Ovary (tissue), 10 donors: ENCODE results near the gene ATP9A. TPM values are rescaled to one million over a fixed set of nuclear protein-coding genes. Genes with fewer than 3 reads are reported as not detected.
"Not testable (repeated sequence)": the region's sequence is repeated elsewhere in the genome, so short reads cannot be mapped to it uniquely, and the experiment has no call there.

ENCODE experiments used
- DNase-seq, 5 donors: peaks; one replicate each; pipeline ENCODE4 v3.0.0-alpha.2; 2019 to 2020
- H3K27ac ChIP-seq, 2 donors: fragments of 200-600 bp; one replicate each; pipeline versions ENCODE4 v1.5.1 to v1.8.0; 2019 to 2022
- H3K27me3 ChIP-seq: fragments of 200-600 bp; one replicate; pipeline ENCODE4 v1.8.0; 2022
- H3K36me3 ChIP-seq: fragments of 200-600 bp; sonication (generic); one replicate; pipeline ENCODE4 v1.5.1; 2019
- H3K4me1 ChIP-seq: one replicate; pipeline ENCODE4 v1.8.1; 2013; ENCODE audit warnings: mild to moderate bottlenecking, moderate library complexity; ENCODE audit not compliant: insufficient read depth
- H3K4me3 ChIP-seq: fragments of 200-600 bp; sonication (generic); one replicate; pipeline ENCODE4 v1.5.1; 2017
- H3K9me3 ChIP-seq, 2 donors: fragments of 200-600 bp in 1 of 2; sonication (generic) in 1 of 2; one replicate each; pipeline versions ENCODE4 v1.5.1 to v1.8.1; 2013 to 2019; ENCODE audit warnings: mild to moderate bottlenecking in 1 of 2, moderate library complexity in 1 of 2
- CTCF ChIP-seq, 3 donors: fragments of 450-650 bp in 2 of 3; fragments of 200-600 bp in 1 of 3; IDR thresholded peaks; one replicate each; pipeline versions ENCODE4 v1.5.1 to v1.8.0; 2016 to 2022; ENCODE audit warnings: antibody characterized with exemption in 3 of 3, mild to moderate bottlenecking in 1 of 3
- EP300 ChIP-seq: sonication (generic); formaldehyde crosslinking; IDR thresholded peaks from one replicate; pipeline ENCODE4 v1.6.1; 2017; ENCODE audit warnings: antibody characterized with exemption
- POLR2A ChIP-seq: fragments of 450-650 bp; IDR thresholded peaks from one replicate; pipeline ENCODE4 v1.6.1; 2017; ENCODE audit warnings: antibody characterized with exemption, mild to moderate bottlenecking, moderate library complexity
- WGBS, 3 donors: extraction: QIAGEN DNeasy Blood & Tissue Kit in 1 of 3; methylation state at CpG; one replicate each; pipeline versions ENCODE4 v1.1.5 to v1.1.7; 2013 to 2017; 5-methylcytosine and 5-hydroxymethylcytosine counted together
- intact Hi-C, 4 donors: fragments of 100-400 bp; cut with DNase I; formaldehyde crosslinking; loops; one replicate each; pipeline versions ENCODE4 v1.11.0 to v1.15.1; 2022 to 2023
- long read RNA-seq, 3 donors: library from polyadenylated mRNA in 2 of 3; unstranded in 2 of 3; transcript quantifications; one replicate each; pipeline ENCODE4 v2.0.0 and lab custom pipeline, GENCODE V29; 2021 to 2026
- polyA plus RNA-seq, 2 donors: library from polyadenylated mRNA; stranded (reverse); fragments of 200-250 nt in 1 of 2; fragments of 350-450 nt in 1 of 2; fragmentation: Illumina TruSeq in 1 of 2; extraction: RNeasy Lipid Tissue Mini Kit (QIAGEN cat#74804) in 1 of 2; gene quantifications; one replicate each; pipeline ENCODE4 v1.2.3, GENCODE V29; 2013 to 2014
- total RNA-seq, 7 donors: library from RNA; depleted of rRNA in 2 of 7; stranded (reverse); fragments of >200 nt in 2 of 7; fragmentation: NEBNext Ultra II Directional in 3 of 7; extraction: Animal tissue kit (Norgen Biotek cat#: 25700) in 3 of 7; gene quantifications; one replicate each; pipeline versions ENCODE4 v1.1.0 to v1.2.4, GENCODE V29; 2016 to 2023
- donor health status: DM: no; HTN: no; CAD: no; lungs with moderate emphysema.
- donor health status: DM: no; HTN: no; CAD: no.
- donor health status: Bipolar disorder and iron deficiency.
- donor health status: DM: yes; HTN: yes; CAD: no.
- donor health status: DM: no; HTN: no; CAD: no.
- donor health status: DM: yes; HTN: yes; CAD: no.

ATP9A gene
- total RNA-seq: 10 to 100 TPM; 20.0 to 44.6 (median 34.9) TPM
- polyA plus RNA-seq: 10 to 100 TPM; 12.9 to 27.8 TPM
- long read RNA-seq, donor 1, full-length matches to known transcripts: 1 of 20 reads
- long read RNA-seq, donor 1, partial matches to known transcripts: 2 of 20 reads
- long read RNA-seq, donor 1, other reads (novel, unspliced or antisense): 17 of 20 reads
- long read RNA-seq, donor 2, full-length matches to known transcripts: 2 of 2 reads
- long read RNA-seq, donor 2, partial matches to known transcripts: 0 of 2 reads
- long read RNA-seq, donor 2, other reads (novel, unspliced or antisense): 0 of 2 reads
- long read RNA-seq, donor 3, full-length matches to known transcripts: 25 of 57 reads
- long read RNA-seq, donor 3, partial matches to known transcripts: 16 of 57 reads
- long read RNA-seq, donor 3, other reads (novel, unspliced or antisense): 16 of 57 reads

DNA sequence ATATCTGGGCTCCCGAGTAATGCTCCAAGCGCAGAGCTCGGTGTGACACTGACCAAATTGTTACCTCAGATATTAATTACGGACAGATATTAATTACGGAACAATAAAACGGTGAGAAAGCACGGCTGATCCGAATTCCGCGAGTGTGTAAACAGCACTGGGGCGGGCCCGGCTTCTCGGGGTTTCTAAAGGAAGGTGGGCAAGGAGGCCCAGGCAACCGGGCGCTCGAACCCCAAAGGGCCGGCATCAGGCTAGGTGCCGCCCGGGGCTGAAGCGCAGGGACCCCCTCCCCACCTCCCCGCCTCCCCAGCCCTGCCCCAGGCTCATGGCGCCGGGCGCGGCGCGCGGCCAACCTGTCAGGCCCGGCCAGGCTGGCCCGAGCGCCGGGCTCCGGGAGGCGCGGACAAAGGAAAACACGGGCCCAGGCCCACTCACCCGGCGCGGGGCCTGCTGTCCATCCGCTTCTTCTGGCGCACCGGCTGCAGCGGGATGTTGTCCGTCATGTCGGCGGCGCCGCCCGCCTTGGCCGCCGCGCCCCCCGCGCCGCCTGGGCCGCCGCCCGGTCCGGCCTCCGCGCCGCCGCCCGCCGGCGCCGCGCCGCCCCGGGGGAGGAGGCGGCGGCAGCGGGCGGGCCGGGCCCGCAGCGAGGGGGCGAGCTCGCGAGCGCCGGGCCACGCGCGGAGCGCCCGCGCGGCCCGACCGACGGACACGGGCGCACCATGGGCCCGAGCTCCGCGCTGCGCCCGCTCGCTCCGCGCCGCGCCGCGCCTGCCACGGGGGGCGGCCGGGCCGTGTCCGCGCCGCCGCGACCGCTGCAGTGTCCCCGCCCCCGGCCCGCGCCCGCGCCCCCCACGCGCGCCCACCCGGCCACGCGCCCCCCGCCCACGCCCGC, at the start of gene ATP9A:
Gene ATP9A, minus strand, starts transcription at position 524 of the 892 bp plus-strand sequence. Its CDS starts 21 bp downstream, at position 503.
- intact Hi-C loops: no loop called here
- H3K27ac ChIP-seq: peak within 1 kb of the TSS; percentile 39 to 54
- 0 to 4% (median 1%) methylated on average over 23 to 126 of the region's 131 CpGs for WGBS, 3 donors

GRCh38 chr20:51816856-51817255, 48.7 kb upstream of the ATP9A start:
- H3K4me1 ChIP-seq, H3K36me3 ChIP-seq, DNase-seq, H3K9me3 ChIP-seq, H3K4me3 ChIP-seq, H3K27me3 ChIP-seq, H3K27ac ChIP-seq, intact Hi-C loops: not testable (repeated sequence)
- 91 to 94% (median 92%) methylated on average over 8 of the region's 8 CpGs for WGBS, 3 donors

More for the DNA sequence above, at the start of gene ATP9A:
- Histone ChIP-seq H3K36me3 (no peaks in the 10 kb centered on the region), H3K4me1 (peaks cover 5% of the 10 kb centered on the region), H3K9me3 (no peaks in the 10 kb centered on the region), H3K4me3 (peak within 1 kb of the TSS; percentile 77), H3K27me3 (no peaks in the 10 kb centered on the region)
- peak; percentile 29 to 64 (median 51) for DNase-seq
- no peak for TF ChIP-seq CTCF (IDR thresholded peaks at IDR 0.05)
- TF ChIP-seq EP300: no peak
- no peak for TF ChIP-seq POLR2A

DNA sequence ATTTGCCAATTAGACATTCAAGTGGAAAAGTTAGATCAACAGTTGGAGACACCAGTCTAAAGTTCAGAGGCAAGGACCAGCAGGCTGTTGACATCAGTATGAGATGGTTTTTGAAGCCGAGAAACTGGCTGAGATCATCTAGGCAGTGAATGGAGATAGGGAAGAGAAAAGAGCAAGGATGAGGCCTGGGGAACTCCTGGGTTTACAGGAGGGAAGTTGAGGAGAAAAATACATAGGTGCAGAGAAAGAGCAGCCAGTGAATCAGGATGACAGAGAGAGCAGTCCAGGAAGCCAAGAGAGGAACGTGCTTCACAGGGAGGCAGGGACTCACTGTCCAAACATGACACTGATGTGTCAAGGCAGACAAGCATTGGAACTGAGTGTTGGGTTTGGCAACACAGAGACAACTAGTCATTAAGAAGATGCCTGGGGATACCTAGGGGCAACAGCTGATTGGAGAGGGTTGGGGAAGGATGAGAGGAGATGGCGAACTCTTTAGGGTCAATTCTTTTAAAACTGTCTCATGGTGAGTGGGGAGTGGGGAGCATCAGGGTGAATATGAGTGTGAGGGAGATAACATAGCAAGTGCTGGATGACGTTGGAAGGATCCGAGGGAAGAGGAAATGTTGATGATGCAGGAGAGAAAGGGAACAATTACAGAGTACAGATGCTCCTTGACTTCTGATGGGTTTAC, 47.3 kb upstream of the ATP9A start:
- Histone ChIP-seq H3K4me3 (no peak overlapping the region), H3K27me3 (no peaks in the 10 kb centered on the region), H3K9me3 (no peaks in the 10 kb centered on the region), H3K36me3 (no peaks in the 10 kb centered on the region), H3K27ac (no peak overlapping the region), H3K4me1 (no peaks in the 10 kb centered on the region)
- WGBS, 3 donors: 58 to 64% (median 59%) methylated on average over 5 of the region's 5 CpGs
- intact Hi-C loops: no loop called here
- no peak for DNase-seq
- TF ChIP-seq EP300 (no peak), POLR2A (no peak)

DNA sequence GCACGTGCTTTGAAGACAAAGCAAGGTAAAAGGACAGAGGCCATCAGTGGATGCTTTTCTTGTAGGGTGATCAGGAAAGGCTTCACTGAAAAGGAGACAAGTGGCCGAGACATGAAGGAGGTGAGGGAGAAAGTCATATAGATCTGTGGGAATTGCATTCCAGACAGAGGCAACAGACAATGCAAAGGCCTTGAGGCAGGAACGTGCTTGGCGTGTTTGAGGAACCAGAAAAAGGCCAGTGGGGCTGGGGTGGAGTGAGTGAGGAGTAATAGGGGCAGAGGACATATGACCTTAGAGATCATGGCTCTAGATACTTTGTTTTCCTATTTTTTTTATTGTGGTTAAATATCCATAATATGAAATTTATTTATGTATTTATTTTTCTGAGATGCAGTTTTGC, 44.7 kb upstream of the ATP9A start:
- DNase-seq: no peak
- Histone ChIP-seq H3K9me3 (no peaks in the 10 kb centered on the region), H3K4me3 (no peak overlapping the region), H3K36me3 (no peaks in the 10 kb centered on the region), H3K4me1 (no peaks in the 10 kb centered on the region), H3K27me3 (no peaks in the 10 kb centered on the region), H3K27ac (no peak overlapping the region)
- TF ChIP-seq EP300 (no peak), CTCF (IDR thresholded peaks at IDR 0.05) (no peak), POLR2A (no peak)
- intact Hi-C loops: no loop called here
- WGBS, 3 donors: 90 to 94% (median 92%) methylated on average over 4 of the region's 4 CpGs

GRCh38 chr20:51811514-51812128, 43.4 kb upstream of the ATP9A start:
- intact Hi-C loops: no loop called here
- WGBS, 3 donors: 52 to 63% (median 63%) methylated on average over 8 of the region's 8 CpGs
- no peak overlapping the region for H3K27ac ChIP-seq
- H3K4me3 ChIP-seq: no peak overlapping the region
- no peaks in the 10 kb centered on the region for H3K4me1 ChIP-seq
- H3K9me3 ChIP-seq: no peaks in the 10 kb centered on the region
- no peak for TF ChIP-seq POLR2A
- DNase-seq: no peak
- H3K36me3 ChIP-seq: no peaks in the 10 kb centered on the region
- no peaks in the 10 kb centered on the region for H3K27me3 ChIP-seq
